Activated CD8-positive, alpha-beta memory T cell treated with anti-CD3 and anti-CD28 coated beads, Interleukin-2, amount 50 U/mL, for 1 hour (primary cell): ENCODE measurements around the gene MOGAT1.
"Not testable (repeated sequence)": the region's sequence is repeated elsewhere in the genome, so short reads cannot be mapped to it uniquely, and the experiment has no call there.

ENCODE experiments used
- DNase-seq: peaks from one replicate; pipeline ENCODE4 v3.0.0-alpha.2; 2020; ENCODE audit errors: extremely low read depth

Gene MOGAT1

GRCh38 chr2:222743251-222743812 lies 71.9 kb downstream of the MOGAT1 start:
- DNase-seq = no peak

- DNase-seq = no peak
Observed at GRCh38 chr2:222745836-222746559, 74.5 kb downstream of the MOGAT1 start.

DNA sequence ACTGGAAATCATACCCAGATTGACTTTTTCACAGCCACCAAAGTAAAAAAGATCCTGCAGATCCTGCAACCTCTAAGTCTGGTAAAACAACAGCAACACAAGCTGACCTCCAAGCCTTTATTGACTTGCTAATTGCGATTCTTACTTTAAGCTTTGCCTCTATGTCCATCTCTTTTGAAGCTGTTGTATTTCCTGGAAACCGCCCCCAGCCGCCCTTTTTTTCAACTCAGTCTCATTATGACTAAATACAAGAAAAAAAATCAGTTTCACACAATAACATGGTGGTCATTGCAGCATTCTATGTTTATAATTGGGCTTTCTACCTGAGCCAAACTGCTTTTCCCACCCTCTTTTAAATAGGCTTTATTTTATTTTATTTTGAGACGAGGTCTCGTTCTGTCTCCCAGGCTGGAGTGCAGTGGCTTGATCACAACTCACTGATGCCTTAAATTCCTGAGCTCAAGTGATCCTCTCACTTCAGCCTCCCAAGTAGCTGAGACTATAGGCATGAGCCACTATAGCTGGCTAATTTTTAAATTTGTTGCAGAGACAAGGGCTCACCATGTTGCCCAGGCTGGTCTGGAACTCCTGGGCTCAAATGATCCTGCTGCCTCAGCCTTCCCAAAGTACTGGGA lies 76.2 kb downstream of the MOGAT1 start:
- DNase-seq = no peak

DNA sequence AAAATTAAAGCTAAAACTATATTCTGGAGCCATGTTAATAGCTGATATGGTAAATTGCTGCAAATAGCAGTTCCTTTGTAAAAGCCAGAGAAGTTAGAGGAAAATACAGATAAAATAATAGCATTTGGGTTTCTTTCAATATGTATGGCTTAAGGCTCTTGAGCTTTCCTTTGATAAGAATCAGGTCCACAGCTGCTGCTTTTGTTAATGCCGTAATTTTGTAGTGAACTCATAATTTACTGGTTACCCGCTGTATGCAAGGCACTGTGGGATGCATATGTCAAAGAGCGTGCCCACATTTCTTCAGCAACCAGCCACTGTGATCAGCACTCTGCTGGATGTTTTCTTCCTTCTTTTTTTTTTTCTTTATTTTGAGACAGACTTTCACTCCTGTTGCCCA lies 79.1 kb downstream of the MOGAT1 start:
- no peak for DNase-seq

DNA sequence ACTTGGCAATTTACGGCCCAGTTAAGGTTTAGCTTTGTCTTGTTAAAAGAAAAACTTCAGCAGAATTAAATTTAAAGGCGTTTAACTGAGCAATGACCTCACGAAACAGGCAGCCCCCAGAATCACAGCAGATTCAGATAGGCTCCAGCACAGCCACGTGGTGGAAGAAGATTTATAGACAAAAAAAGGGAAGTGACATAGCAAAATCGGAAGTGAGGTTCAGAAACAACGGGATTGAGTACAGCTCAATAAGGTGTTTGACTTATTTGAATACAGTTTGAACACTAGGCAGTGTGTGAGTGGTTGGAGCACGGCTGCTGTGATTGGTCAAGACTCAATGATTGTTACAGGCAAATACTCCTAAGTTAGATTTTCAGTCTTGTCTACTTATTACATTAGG lies 79.8 kb downstream of the MOGAT1 start:
- DNase-seq = no peak

DNA sequence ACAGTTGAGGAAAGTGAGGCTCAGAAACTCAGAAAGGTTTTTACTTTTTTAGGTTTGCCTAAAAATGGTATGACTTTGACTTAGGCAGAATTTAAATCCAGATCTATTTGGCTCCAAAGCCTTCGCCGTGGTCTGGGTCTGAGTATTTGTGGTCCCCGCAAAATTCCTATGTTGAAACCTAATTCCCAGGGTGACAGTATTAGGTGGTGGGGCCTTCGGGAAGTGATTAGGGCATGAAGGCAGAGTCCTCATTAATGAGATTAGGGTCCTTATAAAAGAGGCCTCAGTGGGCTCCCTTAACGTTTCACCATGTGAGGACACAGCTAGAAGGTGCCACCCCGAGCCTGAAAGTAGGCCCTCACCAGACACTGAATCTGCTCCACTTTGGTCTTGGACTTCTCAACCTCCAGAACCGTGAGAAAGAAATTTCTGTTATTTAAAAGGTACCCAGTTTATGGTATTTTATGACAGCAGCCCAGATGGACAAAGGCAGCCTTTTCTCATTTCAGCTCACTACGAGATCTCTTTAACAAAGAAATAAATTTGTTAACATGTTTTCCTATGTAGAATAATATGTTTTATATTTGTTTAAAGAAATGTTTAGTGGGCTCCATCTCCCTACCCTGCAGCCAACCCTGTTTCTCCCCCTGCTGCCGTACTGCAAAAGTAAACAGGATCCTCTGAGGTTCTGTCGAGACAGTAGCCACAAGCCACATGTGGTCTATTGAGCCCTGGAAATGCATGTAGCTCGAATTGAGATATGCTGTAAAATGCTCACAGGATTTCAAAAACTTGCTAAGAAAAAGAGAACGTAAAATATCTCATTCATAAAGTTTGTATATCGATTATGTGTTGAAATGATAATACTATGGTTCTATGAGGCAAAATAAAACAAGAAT lies 80.6 kb downstream of the MOGAT1 start:
- DNase-seq = no peak

GRCh38 chr2:222752746-222753145 lies 81.3 kb downstream of the MOGAT1 start:
- no peak for DNase-seq

GRCh38 chr2:222753251-222753824 lies 81.9 kb downstream of the MOGAT1 start:
- DNase-seq = no peak

GRCh38 chr2:222754324-222754930 lies 83.0 kb downstream of the MOGAT1 start:
- no peak for DNase-seq

GRCh38 chr2:222755593-222755992 lies 84.1 kb downstream of the MOGAT1 start:
- DNase-seq = not testable (repeated sequence)

DNA sequence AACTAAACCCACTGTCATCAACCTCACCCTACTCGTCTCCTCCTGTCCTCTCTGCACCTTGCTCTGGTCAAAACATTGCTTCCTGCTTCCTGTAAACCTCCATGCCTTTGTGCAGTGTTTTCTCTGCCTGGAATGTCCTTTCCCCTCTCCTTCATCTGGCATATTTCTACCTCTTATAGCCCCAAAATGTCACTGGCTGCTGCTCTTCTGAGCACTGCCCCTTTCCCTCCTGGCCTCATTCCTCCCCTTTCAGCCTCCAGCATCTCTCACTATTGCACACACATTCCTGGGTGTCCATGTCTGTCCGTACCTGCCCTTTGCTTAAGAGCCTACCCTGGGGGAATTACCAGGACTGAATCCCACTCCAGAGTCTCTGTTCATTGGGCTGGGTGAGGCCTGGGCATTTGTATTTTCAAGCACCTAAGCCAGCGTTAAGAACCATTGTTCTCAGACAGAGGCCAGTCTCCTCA lies 84.9 kb downstream of the MOGAT1 start:
- no peak for DNase-seq

- DNase-seq = no peak
Observed at GRCh38 chr2:222756951-222757650, 85.6 kb downstream of the MOGAT1 start.
